Ishikawa (cell line): ENCODE measurements around the gene CCDC188.
A peak's percentile ranks its signal among the peaks of the same experiment; 100 is the strongest.

Experiments used
- EGR1 ChIP-seq: IDR thresholded peaks from 2 replicates; pipeline ENCODE4 v1.6.1; 2012
- MAX ChIP-seq: IDR thresholded peaks from 2 replicates; pipeline ENCODE4 v1.6.1; 2012
- NFIC ChIP-seq: IDR thresholded peaks from 2 replicates; pipeline ENCODE4 v1.6.1; 2012
- RAD21 ChIP-seq: IDR thresholded peaks from 2 replicates; pipeline ENCODE4 v1.6.1; 2012; ENCODE audit warnings: low read depth
- TCF12 ChIP-seq: IDR thresholded peaks from 2 replicates; pipeline ENCODE4 v1.6.1; 2012; ENCODE audit warnings: low read depth
- YY1 ChIP-seq: IDR thresholded peaks from 2 replicates; pipeline ENCODE4 v1.6.1; 2012; ENCODE audit warnings: low read depth
- TF ChIP-seq, protein P1 (sequence below): IDR thresholded peaks from 2 replicates; pipeline ENCODE4 v1.6.1; 2012; ENCODE audit warnings: low read depth, mild to moderate bottlenecking

- TF ChIP-seq TCF12 (no peak), EGR1 (0 out of 2 replicates have a peak, but pooled peaks have one; percentile 2), MAX (no peak), NFIC (no peak), YY1 (no peak), RAD21 (no peak)
- TF ChIP-seq, protein P1, sequence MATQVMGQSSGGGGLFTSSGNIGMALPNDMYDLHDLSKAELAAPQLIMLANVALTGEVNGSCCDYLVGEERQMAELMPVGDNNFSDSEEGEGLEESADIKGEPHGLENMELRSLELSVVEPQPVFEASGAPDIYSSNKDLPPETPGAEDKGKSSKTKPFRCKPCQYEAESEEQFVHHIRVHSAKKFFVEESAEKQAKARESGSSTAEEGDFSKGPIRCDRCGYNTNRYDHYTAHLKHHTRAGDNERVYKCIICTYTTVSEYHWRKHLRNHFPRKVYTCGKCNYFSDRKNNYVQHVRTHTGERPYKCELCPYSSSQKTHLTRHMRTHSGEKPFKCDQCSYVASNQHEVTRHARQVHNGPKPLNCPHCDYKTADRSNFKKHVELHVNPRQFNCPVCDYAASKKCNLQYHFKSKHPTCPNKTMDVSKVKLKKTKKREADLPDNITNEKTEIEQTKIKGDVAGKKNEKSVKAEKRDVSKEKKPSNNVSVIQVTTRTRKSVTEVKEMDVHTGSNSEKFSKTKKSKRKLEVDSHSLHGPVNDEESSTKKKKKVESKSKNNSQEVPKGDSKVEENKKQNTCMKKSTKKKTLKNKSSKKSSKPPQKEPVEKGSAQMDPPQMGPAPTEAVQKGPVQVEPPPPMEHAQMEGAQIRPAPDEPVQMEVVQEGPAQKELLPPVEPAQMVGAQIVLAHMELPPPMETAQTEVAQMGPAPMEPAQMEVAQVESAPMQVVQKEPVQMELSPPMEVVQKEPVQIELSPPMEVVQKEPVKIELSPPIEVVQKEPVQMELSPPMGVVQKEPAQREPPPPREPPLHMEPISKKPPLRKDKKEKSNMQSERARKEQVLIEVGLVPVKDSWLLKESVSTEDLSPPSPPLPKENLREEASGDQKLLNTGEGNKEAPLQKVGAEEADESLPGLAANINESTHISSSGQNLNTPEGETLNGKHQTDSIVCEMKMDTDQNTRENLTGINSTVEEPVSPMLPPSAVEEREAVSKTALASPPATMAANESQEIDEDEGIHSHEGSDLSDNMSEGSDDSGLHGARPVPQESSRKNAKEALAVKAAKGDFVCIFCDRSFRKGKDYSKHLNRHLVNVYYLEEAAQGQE = no peak
Measured at GRCh38 chr22:20126284-20127029, 24.4 kb downstream of the CCDC188 start.
